Activated T-helper 1 cell treated with anti-CD3 and anti-CD28 coated beads, Interleukin-12 subunit alpha, Interleukin-12 subunit beta, Interleukin-2, Interleukin-4 antibody, amounts not matched to agents 30 ng/mL and 10 ng/mL and 1 ng/mL, durations not matched to agents 14 hours and 24 hours and 36 hours (primary cell): ENCODE measurements around the gene ZSCAN20. TPM values are rescaled to one million over a fixed set of nuclear protein-coding genes. Genes with fewer than 3 reads are reported as not detected.

Source experiments
- DNase-seq: peaks from one replicate; pipeline ENCODE4 v3.0.0; 2021; ENCODE audit warnings: low spot score
- H3K27ac Mint-ChIP-seq: one replicate; pipeline ENCODE4 v1.8.0; 2021; ENCODE audit warnings: mild to moderate bottlenecking, mixed read lengths
- H3K27me3 Mint-ChIP-seq: one replicate; pipeline ENCODE4 v1.8.0; 2022; ENCODE audit warnings: mild to moderate bottlenecking, moderate library complexity, mixed read lengths; ENCODE audit not compliant: insufficient read depth
- H3K36me3 Mint-ChIP-seq: one replicate; pipeline ENCODE4 v1.8.0; 2021; ENCODE audit warnings: low read depth, mixed read lengths
- H3K4me1 Mint-ChIP-seq: one replicate; pipeline ENCODE4 v1.8.0; 2021; ENCODE audit warnings: low read depth, mixed read lengths
- H3K4me3 Mint-ChIP-seq: one replicate; pipeline ENCODE4 v1.8.0; 2021; ENCODE audit warnings: mild to moderate bottlenecking, moderate library complexity, mixed read lengths
- H3K9me3 Mint-ChIP-seq: one replicate; pipeline ENCODE4 v1.8.0; 2021; ENCODE audit warnings: mixed read lengths
- intact Hi-C: fragments of 100-400 bp; cut with micrococcal nuclease; formaldehyde crosslinking; loops from one replicate; pipeline ENCODE4 v1.15.1; 2024
- total RNA-seq: library from RNA; stranded (reverse); gene quantifications from 2 replicates; pipeline ENCODE4 v1.2.3, GENCODE V29; 2022

ZSCAN20 gene
- total RNA-seq, 1 donor from 2014 or later, result 2.8 TPM

GRCh38 chr1:33532250-33532649 lies 59.8 kb downstream of the ZSCAN20 start:
- no peaks in the 10 kb centered on the region for H3K36me3 Mint-ChIP-seq
- intact Hi-C loops, result no loop called here
- H3K27ac Mint-ChIP-seq, result no peak overlapping the region
- peaks cover 7% of the 10 kb centered on the region for H3K27me3 Mint-ChIP-seq
- H3K4me1 Mint-ChIP-seq, result no peaks in the 10 kb centered on the region
- no peaks in the 10 kb centered on the region for H3K9me3 Mint-ChIP-seq
- DNase-seq, result no peak
- no peak overlapping the region for H3K4me3 Mint-ChIP-seq

- no peak overlapping the region for H3K27ac Mint-ChIP-seq
- no peaks in the 10 kb centered on the region for H3K36me3 Mint-ChIP-seq
- intact Hi-C loops, result no loop called here
- no peak overlapping the region for H3K4me3 Mint-ChIP-seq
- no peaks in the 10 kb centered on the region for H3K4me1 Mint-ChIP-seq
- no peak for DNase-seq
- H3K27me3 Mint-ChIP-seq, result peaks cover 7% of the 10 kb centered on the region
- no peaks in the 10 kb centered on the region for H3K9me3 Mint-ChIP-seq
These were observed 60.5 kb downstream of the ZSCAN20 start for GRCh38 chr1:33532936-33533335.

GRCh38 chr1:33535334-33535733 lies 62.9 kb downstream of the ZSCAN20 start:
- Mint-ChIP-seq H3K4me1 (no peaks in the 10 kb centered on the region), H3K36me3 (no peaks in the 10 kb centered on the region), H3K27ac (no peak overlapping the region), H3K4me3 (no peak overlapping the region), H3K27me3 (peaks cover 2% of the 10 kb centered on the region), H3K9me3 (no peaks in the 10 kb centered on the region)
- DNase-seq, result no peak
- intact Hi-C loops, result no loop called here

GRCh38 chr1:33537885-33538284 lies 65.4 kb downstream of the ZSCAN20 start:
- Mint-ChIP-seq H3K36me3 (no peaks in the 10 kb centered on the region), H3K27me3 (no peaks in the 10 kb centered on the region), H3K4me1 (no peaks in the 10 kb centered on the region), H3K27ac (no peak overlapping the region), H3K9me3 (no peaks in the 10 kb centered on the region), H3K4me3 (no peak overlapping the region)
- DNase-seq, result no peak
- intact Hi-C loops, result no loop called here

- Mint-ChIP-seq H3K36me3 (no peaks in the 10 kb centered on the region), H3K9me3 (no peaks in the 10 kb centered on the region), H3K4me3 (no peak overlapping the region), H3K4me1 (no peaks in the 10 kb centered on the region), H3K27ac (no peak overlapping the region), H3K27me3 (no peaks in the 10 kb centered on the region)
- DNase-seq, result no peak
- intact Hi-C loops, result no loop called here
These were observed 69.5 kb downstream of the ZSCAN20 start for GRCh38 chr1:33541966-33542365.

Other genes with a start within 250 kb of the ZSCAN20 start
- 13.8 and 14.6 TPM in 2 replicates for gene ZNF362, start 216.2 kb upstream of the ZSCAN20 start, total RNA-seq
- gene A3GALT2, start 151.5 kb upstream of the ZSCAN20 start, total RNA-seq, result not detected in 2 replicates
- 36.7 and 40.1 TPM in 2 replicates for gene PHC2, start 41.5 kb upstream of the ZSCAN20 start, total RNA-seq